ENCODE measurements around the gene ALDOC.

DNA sequence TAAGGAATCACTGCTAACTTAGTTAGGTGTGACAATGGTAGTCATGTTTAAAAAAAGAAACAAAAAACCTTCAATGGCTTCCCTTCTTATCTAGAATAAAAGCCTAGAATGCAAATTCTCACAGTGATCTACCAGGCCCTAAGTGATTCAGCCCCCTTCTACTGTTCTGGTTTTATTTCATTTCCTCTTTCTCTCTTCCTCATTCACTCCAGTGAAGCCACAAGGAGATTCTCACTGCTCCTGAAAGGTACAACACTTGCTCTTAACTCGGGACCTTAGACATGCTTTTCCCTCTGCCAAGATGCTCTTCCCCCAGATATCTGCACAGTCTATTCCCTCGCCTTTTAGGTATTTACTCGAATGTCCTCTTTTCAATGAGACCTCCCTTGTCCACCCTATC lies 9.1 kb downstream of the ALDOC start:
- TF ChIP-seq, protein P1, sequence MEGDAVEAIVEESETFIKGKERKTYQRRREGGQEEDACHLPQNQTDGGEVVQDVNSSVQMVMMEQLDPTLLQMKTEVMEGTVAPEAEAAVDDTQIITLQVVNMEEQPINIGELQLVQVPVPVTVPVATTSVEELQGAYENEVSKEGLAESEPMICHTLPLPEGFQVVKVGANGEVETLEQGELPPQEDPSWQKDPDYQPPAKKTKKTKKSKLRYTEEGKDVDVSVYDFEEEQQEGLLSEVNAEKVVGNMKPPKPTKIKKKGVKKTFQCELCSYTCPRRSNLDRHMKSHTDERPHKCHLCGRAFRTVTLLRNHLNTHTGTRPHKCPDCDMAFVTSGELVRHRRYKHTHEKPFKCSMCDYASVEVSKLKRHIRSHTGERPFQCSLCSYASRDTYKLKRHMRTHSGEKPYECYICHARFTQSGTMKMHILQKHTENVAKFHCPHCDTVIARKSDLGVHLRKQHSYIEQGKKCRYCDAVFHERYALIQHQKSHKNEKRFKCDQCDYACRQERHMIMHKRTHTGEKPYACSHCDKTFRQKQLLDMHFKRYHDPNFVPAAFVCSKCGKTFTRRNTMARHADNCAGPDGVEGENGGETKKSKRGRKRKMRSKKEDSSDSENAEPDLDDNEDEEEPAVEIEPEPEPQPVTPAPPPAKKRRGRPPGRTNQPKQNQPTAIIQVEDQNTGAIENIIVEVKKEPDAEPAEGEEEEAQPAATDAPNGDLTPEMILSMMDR (IDR thresholded peaks at IDR 0.05), result no peak
- no peak for TF ChIP-seq POLR2AphosphoS5 (IDR thresholded peaks at IDR 0.05)
- no peak for TF ChIP-seq POLR2A (IDR thresholded peaks at IDR 0.05; ENCODE audit: low read depth)

Measured in esophagus muscularis mucosa (tissue), 3 donors.